ENCODE measurements around the gene ALDH3B2.

Gene ALDH3B2

GRCh38 chr11:67613960-67614715 is 60.3 kb downstream of the ALDH3B2 start:
- DNase-seq (ENCODE audit: low read depth), result peak; percentile 65

GRCh38 chr11:67613313-67613959 is 61.0 kb downstream of the ALDH3B2 start:
- no peak for DNase-seq (ENCODE audit: low read depth)

GRCh38 chr11:67612751-67613150 is 61.7 kb downstream of the ALDH3B2 start:
- DNase-seq (ENCODE audit: low read depth), result no peak

Measured in stimulated activated CD8-positive, alpha-beta memory T cell treated with anti-CD3 and anti-CD28 coated beads, Interleukin-15, amount 100 ng/mL, for 24 hours (primary cell).